Activated effector memory CD4-positive, alpha-beta T cell treated with Interleukin-2 at 50 U/mL for 16 hours (primary cell): ENCODE results near the gene CDC42SE2.
"Not testable (repeated sequence)": the region's sequence is repeated elsewhere in the genome, so short reads cannot be mapped to it uniquely, and the experiment has no call there.

Experiments
- DNase-seq: peaks from one replicate; pipeline ENCODE4 v3.0.0-alpha.2; 2020

CDC42SE2 gene

DNA sequence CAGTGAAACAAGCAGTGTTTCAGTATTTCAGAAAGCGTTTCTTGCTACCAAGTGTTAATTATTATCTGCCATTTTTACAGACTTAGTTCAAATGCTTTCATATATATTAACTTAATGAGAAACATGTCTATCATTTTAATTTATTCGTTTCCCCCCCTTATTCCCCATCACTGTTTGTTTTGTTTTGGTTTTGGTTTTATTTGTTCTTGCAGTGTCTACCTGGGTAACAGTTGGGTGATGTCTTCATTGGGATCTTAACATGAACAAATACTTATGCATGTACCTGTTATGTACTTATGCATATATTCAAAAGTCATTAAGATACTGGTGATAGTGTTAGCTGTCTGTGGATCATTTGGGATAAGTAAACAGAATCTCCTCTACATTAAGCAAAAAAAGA, 108.0 kb downstream of the CDC42SE2 start:
- DNase-seq, result no peak

DNA sequence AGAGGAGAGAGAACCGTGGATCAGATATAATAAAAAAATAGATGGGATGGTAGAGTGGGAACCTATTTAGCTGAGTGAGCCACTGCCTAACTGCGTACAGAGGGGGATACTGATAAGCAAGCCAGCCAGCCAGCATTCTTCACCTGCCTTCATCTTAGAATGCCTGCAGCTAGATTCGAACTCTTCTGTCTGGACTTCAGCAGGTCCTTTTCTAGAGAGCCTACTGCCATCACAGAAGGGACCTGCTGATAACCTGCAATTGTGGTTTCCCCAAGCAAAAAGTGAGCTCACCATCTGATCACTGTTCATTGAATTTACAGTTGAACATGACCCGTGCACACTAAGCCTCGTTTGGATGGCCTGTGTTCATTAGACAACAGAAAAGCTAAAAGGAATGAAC, 109.4 kb downstream of the CDC42SE2 start:
- no peak for DNase-seq

DNA sequence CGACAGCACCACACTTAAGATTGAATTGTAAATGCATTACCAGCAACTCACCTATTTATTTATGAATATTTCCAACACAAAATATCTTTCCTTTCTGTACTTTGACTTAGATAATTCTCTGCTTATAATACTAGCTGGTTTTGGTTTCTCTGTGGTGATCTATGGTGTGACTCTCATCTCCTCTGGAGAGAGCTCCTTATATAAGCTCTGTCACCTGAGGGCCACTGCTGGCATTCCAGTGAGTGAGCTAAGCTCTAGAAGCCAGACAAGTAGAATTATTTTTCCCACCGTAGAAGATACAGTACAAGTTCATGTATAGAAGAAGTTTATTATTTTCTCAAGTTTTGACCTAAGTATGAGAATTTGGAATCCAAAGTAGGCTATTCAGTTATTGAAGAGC, 111.5 kb downstream of the CDC42SE2 start:
- DNase-seq, result no peak

DNA sequence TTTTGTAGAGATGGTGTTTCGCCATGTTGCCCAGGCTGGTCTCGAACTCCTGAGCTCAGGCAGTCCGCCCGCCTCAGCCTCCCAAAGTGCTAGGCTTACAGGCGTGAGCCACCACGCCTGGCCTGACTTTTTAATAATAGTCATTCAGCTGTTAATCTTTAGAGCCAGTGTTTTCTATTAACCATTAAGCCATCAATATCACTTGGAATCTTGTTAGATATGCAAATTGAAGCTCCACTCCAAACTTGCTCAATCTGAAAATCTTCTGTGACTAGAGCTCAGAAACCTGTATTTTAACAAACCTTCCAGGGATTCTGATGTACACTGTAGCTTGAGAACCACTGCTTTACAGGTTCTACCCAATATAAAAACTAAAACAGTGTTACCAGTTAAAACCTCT, 113.5 kb downstream of the CDC42SE2 start:
- no peak for DNase-seq

DNA sequence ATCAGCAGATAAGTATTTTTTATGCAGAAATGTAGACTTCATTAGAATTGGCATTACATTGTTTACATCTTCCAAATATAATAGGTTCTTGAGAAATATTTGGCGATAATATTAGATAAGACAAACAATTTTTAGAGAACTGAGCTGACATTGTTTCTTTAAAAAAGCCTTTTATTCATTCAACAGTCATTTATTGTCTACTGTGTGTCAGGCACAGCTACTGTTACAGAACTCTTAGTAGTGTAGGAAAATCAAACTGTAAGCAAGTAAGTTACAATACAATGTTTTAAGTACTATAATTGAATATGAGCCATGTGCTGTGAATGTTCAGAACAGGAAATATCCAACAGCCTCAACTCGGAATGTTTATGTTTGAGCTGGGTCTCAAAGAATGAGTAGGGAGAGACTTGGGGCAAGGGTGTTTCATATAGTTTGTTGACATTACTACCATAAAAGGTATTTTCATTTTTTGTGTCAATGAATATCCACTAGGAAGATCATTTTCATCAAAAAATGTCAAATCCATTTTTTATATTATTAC, 114.0 kb downstream of the CDC42SE2 start:
- no peak for DNase-seq

DNA sequence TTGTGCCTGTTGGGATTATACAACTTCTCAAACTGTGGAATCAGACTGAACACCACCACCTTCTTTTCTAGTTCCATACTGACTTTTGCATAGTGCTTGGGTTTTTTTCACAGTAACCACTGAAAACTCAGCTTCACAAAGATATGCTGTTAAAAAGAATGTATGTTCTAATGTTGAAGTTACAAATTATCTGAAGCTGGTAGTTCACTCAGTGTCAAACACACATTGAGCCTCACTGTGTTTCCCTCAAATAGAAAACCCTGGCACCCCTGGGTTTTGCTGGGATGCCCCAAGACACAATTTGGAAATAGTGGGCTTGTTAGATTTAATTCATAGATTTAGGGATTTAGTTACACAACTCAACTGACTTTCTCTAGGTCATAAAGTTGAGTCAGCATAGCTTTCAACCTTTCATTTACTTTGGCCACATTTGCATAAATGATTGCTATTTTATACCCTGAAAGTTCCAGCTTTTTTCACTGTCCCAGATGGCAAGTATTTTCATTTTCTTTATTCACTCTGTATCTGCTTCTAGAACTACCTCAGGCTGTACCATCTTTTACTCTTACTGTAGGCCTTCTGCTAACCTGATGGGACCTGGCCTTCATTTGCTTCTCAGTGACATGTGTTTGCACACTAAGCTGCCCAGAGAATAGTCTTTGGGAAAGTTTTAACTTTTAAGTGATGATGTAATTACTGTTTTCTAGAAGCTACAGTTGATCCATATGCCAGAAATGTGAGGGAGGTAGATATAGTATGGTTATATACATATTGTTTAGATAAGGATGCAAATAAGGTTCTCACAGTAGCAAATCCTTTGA, 115.1 kb downstream of the CDC42SE2 start:
- DNase-seq, result no peak

DNA sequence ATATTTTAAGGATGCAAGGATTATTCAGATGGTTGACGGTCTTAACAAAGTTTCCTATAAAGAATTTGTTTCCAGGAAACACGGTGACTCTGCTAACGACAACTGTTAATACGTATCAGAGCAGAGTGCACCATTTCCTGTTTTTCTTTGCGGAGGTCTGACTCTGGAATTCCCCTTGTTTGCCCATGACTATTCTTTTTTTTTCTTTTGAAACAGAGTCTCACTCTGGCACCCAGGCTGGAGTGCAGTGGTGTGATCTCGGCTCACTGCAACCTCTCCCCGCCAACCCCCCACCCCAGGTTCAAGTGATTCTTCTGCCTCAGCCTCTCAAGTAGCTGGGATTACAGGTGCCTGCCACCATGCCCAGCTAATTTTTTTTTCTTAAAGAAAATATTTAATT, 115.9 kb downstream of the CDC42SE2 start:
- DNase-seq, result peak; percentile 55

DNA sequence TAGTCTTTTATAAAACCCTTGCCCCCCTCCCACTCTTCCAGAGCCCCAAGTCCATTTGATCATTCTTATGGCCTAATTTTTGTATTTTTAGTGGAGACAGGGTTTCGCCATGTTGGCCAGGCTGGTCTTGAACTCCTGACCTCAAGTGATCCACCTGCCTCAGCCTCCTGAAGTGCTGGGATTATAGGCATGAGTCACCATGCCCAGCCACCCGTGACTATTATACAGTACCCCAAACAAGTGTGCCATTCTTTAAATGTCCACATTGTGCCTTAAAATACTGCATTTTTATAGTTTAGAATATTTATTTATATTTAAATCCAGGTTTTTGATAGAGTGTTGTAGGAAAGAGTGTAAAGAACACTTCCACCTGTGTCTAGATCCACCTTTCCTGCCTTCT, 116.4 kb downstream of the CDC42SE2 start:
- DNase-seq, result not testable (repeated sequence)

DNA sequence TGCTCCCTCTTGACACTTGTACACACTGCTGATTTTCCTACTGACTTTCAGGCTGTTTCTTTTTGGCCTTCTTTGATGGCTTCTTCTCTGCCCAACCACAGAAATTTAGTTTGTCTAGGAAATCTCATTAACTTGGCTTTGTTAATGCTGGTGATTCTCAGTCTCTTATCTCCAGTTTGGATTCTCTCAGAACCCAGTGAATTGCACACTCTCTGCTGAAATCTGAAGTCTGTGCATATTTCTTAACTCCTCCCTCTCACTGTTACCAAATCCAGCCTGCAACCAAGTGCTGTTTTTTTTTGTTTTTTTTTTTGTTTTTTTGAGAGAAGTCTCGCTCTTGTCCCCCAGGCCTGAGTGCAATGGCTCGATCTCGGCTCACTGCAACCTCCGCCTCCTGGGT, 117.2 kb downstream of the CDC42SE2 start:
- no peak for DNase-seq

DNA sequence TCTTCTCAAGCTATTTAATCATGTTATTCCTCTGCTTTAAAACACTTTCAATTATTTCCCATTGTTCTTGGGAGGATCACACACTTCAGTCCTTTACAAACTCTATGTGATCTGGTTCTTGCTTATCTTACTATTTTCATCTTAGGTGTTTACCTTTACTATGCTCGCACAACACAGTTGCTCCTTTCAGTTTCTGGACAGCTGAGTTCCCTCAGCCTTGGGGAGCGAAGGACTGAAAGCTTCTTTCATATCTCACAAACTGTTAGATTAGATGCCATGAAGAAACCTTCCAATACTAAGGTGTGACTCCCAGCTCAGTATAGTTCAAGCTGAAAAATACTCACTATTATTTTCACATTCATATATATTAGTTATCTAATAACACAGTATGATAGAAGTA, 117.9 kb downstream of the CDC42SE2 start:
- no peak for DNase-seq

DNA sequence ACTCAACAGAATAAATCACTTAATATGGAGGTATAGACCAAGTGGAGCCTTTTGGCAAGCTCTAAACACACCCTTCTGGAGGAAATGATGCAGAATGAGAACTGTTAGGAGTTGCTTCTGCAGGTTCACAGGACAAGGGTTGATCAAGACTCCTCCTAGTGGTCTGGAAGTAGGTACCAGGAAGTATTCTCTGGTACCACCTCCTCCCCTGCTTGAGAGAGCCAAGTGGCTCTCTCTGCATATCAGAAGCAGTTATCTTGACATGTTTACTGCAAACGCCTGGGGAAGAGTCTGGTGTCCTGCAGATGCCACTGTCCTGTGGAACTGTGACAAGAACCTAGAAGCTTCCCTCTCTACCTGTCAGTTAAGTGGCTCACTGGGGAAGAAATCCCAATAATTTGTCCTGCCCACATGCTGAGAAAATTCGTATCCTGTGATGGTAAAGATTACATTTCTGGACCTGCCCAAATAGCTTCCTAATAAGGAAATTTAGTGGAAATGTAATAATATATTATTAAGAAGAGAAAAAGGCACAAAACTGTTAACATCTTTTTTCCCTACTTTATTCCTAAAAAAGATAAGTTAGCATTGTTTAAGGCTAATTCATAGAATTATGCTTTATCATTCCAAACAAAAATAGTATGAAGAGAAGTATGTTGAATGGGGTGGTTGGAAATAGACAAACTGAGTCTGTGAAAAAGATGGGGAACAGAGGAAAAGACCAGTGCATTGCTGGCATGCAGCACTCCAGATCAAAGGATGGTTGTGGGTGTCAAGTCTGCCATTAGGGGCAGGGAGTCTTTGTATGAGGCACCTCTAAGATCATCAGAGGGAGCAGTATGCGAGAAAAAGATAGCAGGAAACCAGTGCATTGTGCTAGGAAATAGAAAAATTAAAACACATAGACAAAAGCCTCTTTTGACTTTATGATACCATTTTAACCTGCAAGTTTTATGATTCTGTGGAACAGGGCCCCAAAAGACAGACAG, 118.8 kb downstream of the CDC42SE2 start:
- DNase-seq, result peak; percentile 25

DNA sequence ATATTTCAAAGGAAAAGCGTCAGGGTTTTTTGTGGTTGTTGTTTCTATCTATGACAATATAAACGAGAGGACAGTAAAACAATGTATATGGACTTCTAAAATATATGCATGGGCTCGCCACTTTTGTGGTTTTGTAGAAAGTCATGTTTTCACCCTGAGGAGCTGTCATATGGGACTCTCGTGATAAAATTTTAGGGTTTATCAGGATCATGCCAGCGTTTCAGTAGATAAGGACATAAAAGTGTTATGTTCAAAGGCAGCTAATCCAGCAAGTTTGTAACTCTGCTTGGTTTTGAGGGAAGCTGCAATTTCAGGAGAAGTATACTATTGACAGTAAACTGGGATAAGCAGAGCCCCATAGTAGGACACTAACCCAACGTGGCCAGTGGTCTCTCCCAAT, 120.3 kb downstream of the CDC42SE2 start:
- DNase-seq, result no peak

DNA sequence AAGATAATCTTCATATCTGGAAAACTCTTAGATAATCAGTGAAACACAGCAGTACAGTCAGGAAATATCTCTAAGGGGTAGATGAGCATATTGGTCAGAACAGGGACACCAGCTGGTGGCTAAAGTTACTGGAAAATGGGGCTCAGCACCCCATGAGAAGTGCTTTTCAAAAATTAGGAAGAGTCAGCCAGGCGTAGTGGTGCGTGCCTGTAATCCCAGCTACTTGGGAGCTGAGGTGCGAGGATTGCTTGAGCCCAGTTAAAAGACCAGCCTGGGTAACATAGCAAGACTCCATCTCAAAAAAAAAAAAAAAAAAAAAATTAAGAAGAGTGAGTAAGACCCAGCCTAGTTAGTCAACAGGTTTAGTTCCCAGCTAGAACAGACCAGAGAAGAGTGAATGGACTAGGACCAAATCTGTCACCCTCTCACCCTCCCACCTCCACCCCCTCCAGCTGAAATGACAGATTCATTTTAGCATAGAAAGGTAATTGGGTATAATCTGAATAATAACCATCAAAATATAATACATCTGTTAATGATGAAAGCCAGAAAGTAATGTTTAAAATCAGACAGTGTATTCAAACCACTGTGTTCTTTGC, 120.9 kb downstream of the CDC42SE2 start:
- DNase-seq, result no peak

DNA sequence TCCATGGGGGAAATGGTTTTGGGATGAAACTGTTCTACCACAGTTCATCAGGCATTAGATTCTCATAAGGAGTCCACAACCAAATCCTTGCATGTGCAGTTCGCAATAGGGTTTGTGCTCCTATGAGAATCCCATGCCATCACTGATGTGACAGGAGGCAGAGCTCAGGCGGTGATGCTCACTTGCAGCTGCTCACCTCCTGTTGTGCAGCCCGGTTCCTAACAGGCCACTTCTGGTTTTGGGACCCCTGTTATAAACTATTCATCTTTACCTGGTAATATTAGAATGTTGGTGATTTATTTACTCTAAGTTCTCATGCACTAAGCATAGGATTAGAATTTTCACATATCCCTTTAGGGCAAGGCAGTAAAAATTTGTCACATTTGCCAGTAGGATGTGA, 122.3 kb downstream of the CDC42SE2 start:
- DNase-seq, result no peak

DNA sequence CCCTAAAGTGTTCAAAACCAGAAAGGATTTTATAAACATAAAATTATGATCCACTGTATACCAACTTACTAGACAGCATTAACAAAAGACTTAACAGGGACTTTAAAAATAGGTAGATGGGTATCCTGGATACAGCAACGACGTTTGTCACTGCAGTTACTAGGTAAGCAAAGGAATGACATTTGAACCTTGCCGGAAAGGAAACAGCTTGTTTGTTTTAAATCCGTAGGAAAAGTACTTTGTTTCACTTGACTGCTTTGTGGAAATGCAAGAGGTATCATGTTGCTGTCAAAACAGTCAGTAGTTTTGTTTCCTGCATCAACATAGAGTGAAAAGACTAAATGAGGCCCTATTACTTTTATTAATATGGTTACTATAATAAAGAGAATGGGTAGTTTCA, 122.9 kb downstream of the CDC42SE2 start:
- DNase-seq, result no peak

DNA sequence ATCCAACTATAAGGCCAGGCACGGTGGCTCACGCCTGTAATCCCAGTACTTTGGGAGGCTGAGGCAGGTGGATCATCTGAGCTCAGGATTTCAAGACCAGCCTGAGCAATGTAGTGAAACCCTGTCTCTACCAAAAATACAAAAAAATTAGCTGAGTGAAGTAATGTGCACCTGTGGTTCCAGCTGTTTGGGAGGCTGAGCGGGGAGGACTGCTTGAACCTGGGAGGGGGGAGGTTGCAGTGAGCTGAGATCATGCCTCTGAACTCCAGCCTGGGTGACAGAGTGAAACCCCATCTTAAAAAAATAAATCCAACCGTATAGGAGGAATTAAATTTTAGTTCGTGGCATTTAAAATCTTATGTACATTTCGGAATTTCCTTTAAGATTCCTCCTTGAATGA, 123.4 kb downstream of the CDC42SE2 start:
- DNase-seq, result no peak

DNA sequence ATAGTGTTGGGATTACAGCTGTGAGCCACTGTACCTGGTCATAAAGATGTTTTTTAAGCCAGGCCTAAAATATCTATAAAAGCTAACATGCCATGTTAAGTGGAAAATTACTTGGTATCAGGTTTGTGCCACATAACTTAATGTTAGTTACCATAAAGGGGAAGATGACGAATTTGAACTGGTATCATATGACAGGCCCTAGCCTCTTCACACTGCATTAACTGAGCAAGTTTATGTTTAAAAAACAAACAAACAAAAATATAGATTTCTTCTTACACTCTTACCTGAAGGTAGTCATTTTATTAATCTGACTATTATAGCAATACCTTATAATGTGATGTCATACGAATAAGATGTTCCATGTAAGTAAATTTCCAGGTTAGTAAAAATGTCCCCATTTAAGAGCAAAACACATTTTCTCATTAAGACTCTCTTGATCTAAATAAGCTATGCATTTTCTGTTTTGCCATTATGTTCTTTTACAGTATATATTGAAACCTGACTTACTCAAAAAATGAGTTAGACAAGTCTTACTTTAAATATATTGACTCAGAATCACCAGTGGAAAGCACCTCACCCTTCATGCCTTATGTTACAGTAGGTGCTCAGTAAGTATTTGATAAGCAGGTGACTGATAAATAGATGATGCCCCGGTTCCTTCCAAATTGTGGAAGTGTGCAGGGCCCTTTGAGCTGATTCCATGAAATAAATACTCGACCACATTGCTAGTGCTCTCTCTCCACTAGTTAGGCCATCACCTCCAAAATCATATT, 125.4 kb downstream of the CDC42SE2 start:
- no peak for DNase-seq

DNA sequence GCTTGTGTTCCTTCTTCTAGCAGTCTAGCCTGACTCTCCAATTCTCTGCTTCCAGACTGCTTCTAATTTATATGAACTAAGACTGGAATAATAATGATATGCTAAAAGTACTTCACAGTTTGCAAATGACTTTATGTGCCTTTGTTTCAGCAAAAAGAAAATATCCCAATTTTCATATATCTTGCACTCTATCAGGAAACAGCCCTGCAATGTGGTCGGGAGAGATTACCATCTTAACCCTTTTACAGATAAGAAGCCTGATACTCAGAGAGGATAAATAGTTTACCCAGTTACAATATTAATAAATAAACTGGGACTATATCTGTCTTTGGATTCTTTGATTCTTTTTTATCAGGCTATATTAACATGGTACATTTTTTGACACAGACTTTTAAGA, 126.0 kb downstream of the CDC42SE2 start:
- DNase-seq, result no peak

DNA sequence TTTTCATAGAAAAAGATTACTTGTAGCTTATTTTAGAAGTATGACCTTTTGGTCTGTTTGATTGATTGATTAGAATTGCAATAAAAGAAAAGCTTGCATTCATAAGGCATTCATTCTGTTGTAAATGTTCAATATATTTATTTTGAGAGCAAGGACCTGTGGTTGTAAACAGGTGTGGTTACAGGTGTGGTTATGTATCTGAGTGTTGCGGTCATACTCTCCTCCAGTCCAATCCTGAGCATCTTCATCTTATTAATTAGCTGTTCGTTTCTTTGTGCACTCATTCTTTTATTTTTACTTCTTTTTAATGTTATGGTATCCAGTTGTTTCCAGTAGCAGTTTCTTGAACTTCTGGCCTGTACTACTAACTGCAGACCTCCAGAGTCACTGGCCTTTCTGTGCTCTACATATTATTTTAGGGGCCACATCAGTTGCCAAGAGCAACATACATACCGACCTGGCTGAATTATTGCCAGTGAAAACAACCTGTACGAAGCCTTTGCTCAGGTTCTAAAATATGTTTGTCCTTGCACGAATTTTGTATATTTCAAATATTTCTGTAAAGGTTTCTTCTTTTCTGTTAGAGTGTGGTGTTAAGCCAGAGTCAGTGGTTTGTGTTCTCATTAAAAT, 128.7 kb downstream of the CDC42SE2 start:
- DNase-seq, result no peak

DNA sequence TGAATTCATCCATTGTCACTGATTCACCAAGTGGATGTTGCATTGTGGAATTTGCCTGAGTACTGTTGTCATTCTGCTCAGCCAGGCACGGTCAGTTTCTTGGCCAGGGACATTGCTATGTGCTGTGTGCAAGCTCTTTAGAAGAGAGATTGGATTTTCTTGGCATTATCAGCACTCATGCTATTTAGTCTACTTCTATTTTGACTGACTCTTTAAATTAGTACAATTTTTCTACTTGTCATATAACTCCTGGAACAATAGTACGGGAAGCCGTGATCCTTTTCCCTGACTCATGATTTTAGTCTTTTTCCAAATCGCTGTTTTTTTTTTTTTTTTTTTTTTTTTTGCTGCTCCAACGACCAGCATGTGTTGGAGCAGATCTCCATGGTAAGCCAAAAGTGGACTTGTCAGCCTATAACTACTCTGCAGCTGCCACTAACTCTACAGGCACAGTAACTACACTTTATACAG, 129.7 kb downstream of the CDC42SE2 start:
- no peak for DNase-seq

DNA sequence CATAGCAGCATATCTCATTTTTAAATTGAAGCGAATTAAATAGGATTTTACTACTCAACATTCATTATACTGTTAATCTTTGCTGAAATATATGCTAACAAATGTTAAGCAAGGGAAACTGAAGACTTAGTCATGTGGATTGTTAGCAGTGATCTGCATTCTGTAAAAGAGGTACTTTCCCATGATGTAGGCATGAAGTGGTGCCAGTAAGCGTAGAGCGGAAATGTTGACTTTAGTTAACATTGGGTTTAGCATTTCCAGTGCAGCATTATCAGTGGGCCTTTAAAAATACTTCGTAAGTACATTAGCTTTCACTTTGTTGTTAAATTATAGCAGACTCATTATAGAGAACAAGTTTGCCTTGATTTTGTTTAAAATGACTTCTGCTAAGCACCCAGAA, 130.3 kb downstream of the CDC42SE2 start:
- DNase-seq, result no peak

DNA sequence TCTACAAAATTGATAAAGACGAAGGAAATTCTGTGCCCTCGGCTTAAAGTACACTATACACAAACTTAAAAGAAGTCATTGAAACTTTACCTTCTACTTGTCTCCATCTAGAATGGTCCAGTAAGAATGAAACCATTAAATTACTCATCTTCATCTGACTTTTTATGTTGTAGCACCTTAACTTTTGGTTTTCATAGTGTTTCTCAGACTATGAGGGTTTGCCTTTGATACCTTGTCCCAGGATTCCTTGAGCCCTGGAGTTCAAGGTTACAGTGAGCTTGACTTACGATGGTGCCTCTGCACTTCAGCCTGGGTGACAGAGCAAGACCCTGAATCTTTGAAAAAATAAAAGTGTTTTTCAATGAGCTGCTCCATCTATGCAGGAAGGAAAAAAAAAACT, 132.2 kb downstream of the CDC42SE2 start:
- DNase-seq, result no peak
